NCI-H1436 (cell line): ENCODE data around the gene PGAP3.

ENCODE experiments used
- DNase-seq: peaks from one replicate; lab custom pipeline; 2025; lab: John Stamatoyannopoulos, UW

Gene PGAP3

DNA sequence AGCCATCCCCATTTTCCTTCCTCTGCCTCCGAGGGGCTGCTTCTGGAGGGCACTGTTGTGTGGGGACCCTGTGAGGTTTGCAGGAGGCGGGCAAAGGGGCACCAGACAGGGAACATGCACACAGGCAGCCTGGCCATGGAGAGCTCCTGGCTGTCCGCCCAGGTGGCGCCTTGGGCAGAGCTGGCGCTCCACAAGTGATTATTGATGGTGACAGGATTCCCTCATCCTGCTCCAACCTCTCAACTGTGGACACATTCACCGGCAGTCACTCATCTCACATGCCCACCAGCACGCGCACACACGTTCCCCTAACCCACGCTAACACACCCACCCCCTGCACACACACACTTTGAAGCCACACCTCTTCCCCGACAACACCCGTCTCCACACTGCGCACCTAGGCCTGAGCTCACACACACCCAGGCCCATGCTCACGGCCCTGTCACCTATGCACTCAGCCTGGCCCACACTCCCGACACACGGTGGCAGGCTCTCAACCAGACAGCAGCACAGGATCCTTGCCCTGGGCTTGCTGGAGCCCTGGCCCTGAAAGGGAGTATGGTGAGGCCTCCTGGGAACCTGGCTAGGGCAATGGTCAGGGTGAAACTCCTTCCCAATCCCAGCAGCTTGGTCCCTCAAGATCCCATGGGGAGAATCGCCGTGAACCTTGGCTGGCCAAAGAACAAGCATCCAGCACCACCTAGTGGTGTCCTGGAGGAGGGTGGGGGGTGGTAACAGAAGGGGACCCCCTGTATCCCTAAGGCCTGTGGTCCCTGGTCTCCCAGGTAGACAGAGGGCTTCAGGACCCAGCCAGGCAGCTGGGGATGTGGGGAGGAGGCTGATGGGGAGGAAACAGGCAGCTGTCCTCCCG, 16.0 kb downstream of the PGAP3 start:
- peak; percentile 42 for DNase-seq

GRCh38 chr17:39670746-39671145, 17.1 kb downstream of the PGAP3 start:
- DNase-seq = no peak

DNA sequence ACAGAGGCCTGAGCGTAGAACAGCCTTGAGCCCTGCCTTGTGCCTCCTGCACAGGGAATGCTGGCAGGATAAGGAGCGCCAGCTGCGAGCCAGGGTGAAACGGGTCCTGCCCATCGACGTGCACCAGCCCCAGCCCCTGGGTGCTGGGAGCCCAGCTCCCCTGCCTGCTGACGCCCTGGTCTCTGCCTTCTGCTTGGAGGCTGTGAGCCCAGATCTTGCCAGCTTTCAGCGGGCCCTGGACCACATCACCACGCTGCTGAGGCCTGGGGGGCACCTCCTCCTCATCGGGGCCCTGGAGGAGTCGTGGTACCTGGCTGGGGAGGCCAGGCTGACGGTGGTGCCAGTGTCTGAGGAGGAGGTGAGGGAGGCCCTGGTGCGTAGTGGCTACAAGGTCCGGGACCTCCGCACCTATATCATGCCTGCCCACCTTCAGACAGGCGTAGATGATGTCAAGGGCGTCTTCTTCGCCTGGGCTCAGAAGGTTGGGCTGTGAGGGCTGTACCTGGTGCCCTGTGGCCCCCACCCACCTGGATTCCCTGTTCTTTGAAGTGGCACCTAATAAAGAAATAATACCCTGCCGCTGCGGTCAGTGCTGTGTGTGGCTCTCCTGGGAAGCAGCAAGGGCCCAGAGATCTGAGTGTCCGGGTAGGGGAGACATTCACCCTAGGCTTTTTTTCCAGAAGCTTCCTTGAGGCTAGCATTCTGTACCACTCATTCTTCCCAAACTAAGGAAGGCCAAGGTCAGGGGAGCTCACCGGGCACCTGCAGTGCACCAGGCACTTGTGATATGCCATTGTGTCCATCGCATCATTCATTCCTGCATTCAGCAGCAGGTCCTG, 17.7 kb downstream of the PGAP3 start:
- no peak for DNase-seq

DNA sequence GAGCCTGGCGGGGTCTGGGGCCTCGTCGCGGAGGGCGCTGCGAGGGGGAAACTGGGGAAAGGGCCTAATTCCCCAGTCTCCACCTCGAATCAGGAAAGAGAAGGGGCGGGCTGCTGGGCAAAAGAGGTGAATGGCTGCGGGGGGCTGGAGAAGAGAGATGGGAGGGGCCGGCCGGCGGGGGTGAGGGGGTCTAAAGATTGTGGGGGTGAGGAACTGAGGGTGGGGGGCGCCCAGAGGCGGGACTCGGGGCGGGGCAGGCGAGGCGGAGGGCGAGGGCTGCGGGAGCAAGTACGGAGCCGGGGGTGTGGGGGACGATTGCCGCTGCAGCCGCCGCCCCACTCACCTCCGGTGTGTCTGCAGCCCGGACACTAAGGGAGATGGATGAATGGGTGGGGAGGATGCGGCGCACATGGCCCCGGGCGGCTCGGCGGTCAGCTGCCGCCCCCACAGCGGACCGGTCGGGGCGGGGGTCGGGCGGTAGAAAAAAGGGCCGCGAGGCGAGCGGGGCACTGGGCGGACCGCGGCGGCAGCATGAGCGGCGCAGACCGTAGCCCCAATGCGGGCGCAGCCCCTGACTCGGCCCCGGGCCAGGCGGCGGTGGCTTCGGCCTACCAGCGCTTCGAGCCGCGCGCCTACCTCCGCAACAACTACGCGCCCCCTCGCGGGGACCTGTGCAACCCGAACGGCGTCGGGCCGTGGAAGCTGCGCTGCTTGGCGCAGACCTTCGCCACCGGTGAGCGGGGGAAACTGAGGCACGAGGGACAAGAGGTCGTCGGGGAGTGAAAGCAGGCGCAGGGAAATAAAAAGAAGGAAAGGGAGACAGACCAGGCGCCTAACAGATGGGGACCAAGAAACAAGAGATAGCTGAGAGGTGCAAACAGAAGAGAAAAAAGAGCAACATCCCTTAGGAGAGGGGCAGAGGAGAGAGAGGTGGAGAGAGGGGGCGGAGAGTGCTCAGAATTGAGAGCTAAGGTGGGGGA, 19.6 kb downstream of the PGAP3 start, which contains the start of gene PNMT:
Gene PNMT, plus strand, starts transcription at position 509 of the 980 bp plus-strand sequence. Its CDS starts 23 bp downstream, at position 532.
- DNase-seq = peak; percentile 71

DNA sequence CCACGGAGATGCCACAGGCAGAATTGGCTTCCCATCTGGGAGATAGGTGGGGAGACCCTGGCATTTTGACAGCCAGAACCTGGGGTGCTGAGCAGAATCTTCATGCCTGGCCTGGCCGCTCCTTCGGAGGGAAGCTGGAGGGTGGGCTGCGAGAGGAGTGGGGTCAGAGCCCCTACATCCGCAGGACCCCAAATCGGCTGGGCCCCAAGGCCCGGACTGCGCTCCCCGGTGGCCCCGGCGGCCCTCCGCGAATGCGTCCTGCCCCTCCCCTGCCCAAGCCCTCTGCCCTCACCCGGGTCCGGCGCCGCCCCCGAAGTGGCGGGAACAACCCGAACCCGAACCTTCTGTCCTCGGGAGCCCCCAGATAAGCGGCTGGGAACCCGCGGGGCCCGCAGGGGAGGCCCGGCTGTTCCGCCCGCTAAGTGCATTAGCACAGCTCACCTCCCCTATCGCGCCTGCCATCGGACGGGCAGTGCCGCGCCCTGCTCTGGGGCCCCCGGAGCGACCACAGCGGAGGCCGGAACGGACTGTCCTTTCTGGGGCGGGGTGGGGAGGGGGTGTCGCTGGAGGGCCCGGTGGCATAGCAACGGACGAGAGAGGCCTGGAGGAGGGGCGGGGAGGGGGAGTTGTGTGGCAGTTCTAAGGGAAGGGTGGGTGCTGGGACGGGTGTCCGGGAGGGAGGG, 20.5 kb downstream of the PGAP3 start:
- DNase-seq = no peak

DNA sequence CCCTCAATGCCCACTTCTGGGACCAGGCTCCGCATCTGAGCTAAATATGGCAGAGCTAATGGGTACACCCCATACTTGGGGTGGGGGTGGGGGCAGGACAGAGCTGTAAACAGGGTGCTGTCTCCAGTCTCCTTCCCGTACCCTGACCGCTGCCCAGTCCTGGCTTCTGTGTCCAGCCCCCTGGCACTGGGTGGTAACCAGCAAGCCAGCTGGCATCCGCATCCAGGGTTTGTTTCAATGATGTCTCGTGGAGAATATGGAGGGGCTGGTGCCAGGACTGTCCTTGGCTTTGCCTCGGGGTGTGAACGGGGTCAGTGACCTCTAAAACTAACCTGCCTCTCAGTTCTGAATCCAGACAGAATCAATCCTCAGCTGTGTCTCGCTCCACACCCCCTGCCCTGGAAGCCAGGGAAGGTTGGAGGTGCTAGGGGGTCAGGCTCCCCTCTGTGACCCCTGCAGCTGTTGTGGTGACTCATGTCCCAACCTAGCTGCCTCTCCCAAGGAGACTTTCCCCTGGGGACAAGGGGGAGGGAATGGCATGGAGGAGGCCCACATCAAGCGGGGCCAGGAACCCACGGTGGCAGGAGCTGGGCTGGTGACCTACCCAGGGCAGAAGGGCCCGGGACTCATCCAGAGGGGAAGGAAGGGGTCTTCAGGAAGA, 21.1 kb downstream of the PGAP3 start:
- DNase-seq = no peak

GRCh38 chr17:39666231-39666600, 21.6 kb downstream of the PGAP3 start:
- no peak for DNase-seq

- peak; percentile 43 for DNase-seq
Measured at GRCh38 chr17:39665642-39666224, 22.1 kb downstream of the PGAP3 start.

DNA sequence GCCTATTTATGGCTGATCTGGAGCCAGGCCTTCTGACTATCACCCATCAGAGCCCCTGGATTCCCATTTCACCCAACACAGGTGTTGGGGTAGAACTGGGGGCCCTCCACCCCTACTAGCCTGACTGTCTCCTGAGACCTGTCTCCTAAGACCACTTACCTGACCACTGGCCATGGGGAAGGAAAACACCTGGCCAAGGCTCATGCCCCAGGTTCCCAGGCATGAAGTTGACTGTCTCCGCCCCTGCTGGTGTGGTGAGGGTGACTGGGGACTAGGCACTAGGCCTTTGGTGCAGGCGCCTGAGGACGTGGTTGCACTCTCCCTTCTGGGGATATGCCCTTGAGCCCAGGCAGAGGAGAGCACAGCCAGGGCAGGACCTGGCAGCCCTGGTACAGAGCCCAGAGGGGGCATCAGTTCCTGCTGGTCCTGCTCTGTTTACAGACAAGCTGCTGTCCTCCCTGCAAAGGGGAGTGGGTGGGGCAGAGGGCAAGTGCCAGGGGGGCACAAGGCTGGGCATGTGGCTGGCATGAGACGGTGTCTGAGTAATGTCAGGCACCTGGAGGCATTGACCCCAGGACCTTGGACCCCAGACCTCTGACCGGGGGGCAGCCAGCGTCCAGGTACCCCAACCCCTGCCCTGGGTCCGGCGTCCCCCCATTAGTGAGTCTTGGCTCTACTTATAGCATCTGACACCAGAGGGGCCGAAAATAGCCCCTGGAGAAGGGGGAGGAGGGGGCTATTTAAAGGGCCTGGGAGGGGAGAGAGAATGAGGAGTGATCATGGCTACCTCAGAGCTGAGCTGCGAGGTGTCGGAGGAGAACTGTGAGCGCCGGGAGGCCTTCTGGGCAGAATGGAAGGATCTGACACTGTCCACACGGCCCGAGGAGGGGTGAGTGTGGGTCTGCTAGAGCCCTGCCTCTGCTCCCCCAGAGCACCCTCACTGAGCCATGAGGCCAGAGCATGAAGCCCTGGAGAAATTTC, 23.0 kb downstream of the PGAP3 start, which contains the start of gene TCAP:
Gene TCAP, plus strand, starts transcription at position 769 of the 981 bp plus-strand sequence. Its CDS starts 11 bp downstream, at position 780.
- DNase-seq = no peak

DNA sequence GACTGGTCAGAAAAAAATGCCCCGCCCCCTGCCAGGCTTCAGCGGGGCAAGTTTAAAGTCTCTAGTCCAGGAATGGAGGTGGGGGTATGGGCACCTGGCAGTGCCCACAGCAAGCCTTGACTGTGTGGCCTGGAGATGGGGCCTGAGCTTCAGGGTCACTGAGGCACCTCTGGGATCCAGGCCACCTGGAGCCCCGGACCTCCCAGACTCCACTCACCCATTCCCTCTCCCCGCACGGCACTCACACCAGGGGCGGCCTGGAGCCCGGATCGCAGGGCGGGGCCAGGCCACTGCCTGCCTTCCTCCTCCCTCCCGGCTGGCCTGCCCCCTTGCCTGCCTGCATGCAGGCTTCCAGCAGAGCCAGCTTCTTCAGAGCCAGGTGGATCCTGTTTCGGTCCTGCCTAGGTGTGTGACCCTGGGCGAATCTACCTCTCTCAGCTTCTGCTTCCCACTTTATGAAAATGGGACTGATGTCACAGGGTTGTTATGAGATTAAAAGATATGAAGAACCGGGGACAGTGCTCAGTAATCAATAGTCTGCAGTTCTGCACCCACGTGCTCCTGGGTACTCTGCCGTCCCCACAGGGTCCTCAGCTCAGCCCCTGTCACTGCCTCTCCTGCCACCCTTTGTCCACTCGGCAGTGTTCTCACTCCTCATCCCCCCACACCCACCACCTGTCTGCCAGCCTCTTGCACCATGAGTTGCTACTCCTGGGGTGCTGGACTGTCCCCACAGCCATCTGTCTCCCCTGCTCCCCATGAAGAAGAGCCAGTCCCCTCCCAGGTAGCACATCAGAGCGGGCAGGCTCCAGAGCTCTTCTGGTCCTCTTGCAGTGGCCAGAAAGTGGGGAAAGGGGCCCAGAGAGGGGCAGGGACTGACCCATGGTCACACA, 23.9 kb downstream of the PGAP3 start:
- no peak for DNase-seq

GRCh38 chr17:39663340-39663687, 24.5 kb downstream of the PGAP3 start:
- no peak for DNase-seq

- no peak for DNase-seq
Measured at GRCh38 chr17:39662551-39663339, 25.1 kb downstream of the PGAP3 start.

GRCh38 chr17:39661744-39662541, 25.9 kb downstream of the PGAP3 start:
- no peak for DNase-seq

GRCh38 chr17:39660397-39661385, 27.2 kb downstream of the PGAP3 start:
- DNase-seq = no peak

- no peak for DNase-seq
Measured at GRCh38 chr17:39660011-39660360, 27.9 kb downstream of the PGAP3 start.
